Fibroblast of skin of left quadriceps (primary cell): ENCODE results near the gene DCHS2.

ENCODE experiments used
- DNase-seq, 2 experiments: peaks; one replicate each; pipeline ENCODE4 v3.0.0-alpha.2; 2013; ENCODE audit warnings: low read depth in 2 of 2

Gene DCHS2

GRCh38 chr4:154491341-154492271 lies at the start of gene DCHS2:
Gene DCHS2 (minus strand): TSS chr4:154491799. CDS start chr4:154491355, 444 bp downstream.
- DNase-seq, result no peak

- no peak for DNase-seq
These were observed 42.7 kb upstream of the DCHS2 start for GRCh38 chr4:154534296-154534695.

GRCh38 chr4:154529728-154530519 lies 38.3 kb upstream of the DCHS2 start:
- no peak for DNase-seq

DNA sequence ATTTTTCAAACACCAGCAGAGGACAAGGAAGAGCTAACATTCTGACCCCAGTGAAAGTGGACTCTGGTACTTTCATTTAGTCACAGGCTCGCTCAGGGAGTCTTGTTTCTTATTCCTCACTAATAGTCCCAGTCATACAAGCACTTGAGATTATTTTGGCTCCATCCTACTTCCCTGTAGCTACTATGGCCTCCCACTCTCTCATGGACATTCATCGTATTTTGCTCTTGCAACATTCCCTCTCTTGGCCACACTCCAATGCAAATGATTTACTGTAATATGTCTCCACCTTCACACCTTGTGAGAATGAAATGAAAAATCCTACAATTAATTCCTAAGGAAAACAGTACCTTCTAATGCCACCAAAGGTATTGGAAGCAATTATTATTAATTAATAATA lies 37.3 kb upstream of the DCHS2 start:
- DNase-seq, result no peak

DNA sequence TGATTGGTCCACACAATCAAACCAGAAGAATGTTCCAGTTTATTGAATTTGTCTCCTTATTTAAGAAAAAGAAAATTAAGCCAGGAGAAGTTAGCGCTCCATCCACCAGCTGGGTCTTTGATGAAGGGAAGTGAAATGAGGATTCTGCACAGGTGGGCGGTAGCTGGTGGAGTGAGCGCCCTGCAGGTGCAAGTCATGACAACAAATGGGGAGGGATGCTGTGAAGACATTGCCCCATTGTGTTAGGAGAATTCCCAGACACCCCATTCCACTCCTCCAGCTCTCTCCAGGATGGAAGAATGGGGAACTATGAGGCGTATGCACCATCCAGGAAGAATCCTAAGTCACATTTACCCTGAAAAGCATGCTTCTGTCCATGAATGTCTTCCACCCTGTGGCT lies 35.7 kb upstream of the DCHS2 start:
- no peak for DNase-seq

- DNase-seq, result no peak
These were observed 34.6 kb upstream of the DCHS2 start for GRCh38 chr4:154526151-154526550.

- DNase-seq, result no peak
These were observed 30.0 kb upstream of the DCHS2 start for GRCh38 chr4:154521607-154522006.

- DNase-seq, result no peak
These were observed 27.6 kb upstream of the DCHS2 start for GRCh38 chr4:154519214-154519613.

GRCh38 chr4:154517591-154517990 lies 26.0 kb upstream of the DCHS2 start:
- DNase-seq, result no peak

- no peak for DNase-seq
These were observed 24.9 kb upstream of the DCHS2 start for GRCh38 chr4:154516318-154517029.

DNA sequence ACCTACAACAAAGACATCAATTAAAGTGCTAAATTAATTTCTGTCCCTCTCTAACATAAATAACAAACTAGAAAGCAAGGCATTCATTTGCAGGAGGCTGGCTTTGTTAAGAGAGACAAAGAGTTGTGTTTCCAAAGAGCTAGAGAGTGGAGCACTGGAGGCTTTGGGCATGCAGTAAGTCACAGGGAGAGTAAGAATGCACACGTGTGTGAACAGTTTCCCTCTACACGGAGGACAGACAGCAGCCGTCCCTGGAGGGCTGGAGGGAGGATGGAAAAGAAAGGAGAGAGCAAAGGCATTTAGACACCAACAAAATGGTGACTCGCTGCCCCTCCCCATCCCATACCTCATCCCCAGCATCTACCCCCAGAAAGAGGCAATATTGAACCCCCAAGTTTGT lies 20.4 kb upstream of the DCHS2 start:
- no peak for DNase-seq

- DNase-seq, result no peak
These were observed 19.9 kb upstream of the DCHS2 start for GRCh38 chr4:154511548-154511947.

GRCh38 chr4:154507156-154507555 lies 15.6 kb upstream of the DCHS2 start:
- DNase-seq, result no peak

- peak in 1 of 2 experiments; percentile 15 for DNase-seq
These were observed 14.7 kb upstream of the DCHS2 start for GRCh38 chr4:154506253-154506652.

DNA sequence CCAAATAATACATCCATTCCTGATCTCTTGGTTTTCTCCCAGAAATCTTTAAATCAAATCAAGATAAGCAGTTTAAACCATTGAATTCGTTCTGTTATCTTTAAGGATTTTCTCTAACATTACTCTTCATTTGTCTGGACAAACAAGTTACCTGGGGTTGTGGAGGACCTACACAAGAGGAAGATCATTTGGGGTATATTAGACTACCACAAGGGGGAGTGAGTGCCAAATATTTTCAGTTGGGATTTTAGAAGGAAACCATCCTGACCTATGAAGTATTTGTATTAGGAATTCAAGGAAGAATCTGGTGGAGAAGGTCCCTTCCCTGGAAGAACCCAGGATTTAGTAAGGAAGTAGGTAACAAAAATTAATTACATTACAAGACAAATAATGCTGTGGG lies 12.0 kb upstream of the DCHS2 start:
- no peak for DNase-seq

DNA sequence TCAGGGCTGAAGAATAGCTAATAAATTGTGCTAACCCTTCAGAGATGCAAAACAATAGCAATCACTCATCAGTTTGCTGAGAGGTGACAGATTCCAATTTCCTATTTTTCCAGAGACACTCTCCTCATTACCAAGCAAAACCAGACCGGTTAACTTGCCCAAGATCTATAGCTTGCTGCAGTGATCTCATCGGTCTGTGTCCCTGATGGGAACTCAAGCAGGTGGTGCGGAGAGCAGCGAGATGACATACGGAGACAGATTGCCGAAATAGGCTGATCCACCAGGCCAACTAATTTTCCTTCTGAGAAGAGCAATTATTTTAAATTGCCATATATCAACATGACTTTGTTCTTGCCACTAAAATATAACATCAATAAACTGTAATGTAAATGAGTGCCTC lies 10.5 kb upstream of the DCHS2 start:
- no peak for DNase-seq

GRCh38 chr4:154497889-154498288 lies 6.3 kb upstream of the DCHS2 start:
- DNase-seq, result no peak

DNA sequence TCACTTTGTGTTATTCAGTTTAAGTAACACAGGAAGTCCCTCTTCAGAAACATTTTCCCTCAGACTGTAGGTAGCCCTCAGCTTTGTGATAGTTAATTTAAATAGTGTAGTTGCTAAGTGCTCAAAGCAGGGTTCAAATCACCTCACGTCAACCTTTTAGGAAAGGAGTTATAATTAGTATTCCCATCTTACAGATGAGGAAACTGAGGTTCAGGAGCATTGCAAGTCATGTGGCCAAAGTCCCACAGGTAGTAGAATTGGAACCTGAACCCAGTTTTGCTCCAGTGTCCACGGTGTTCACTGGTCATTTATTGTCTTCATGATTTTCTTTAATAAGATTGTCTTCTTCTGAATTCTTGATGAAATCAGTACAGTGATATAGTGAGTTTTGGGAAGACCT lies 4.3 kb upstream of the DCHS2 start:
- DNase-seq, result no peak

DNA sequence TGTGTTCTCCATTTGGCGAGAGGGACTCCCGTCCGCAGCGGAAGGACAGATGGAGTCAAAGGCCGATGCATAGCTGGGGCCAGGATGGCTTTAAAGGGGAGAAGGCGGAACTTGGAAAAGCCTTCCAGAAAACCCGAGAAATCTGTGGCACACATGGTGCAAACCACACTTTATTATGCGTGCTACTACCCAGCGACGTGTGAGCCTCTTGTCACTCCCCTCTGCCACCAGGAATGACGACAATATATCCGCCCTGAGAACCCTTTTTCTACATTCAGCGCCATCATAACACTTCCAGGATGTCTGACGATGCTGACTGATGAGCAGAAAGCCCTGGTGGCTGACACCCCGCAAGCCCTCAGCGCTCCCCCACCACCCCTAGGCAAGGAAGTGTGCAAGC lies 689 bp upstream of the DCHS2 start:
- no peak for DNase-seq

DNA sequence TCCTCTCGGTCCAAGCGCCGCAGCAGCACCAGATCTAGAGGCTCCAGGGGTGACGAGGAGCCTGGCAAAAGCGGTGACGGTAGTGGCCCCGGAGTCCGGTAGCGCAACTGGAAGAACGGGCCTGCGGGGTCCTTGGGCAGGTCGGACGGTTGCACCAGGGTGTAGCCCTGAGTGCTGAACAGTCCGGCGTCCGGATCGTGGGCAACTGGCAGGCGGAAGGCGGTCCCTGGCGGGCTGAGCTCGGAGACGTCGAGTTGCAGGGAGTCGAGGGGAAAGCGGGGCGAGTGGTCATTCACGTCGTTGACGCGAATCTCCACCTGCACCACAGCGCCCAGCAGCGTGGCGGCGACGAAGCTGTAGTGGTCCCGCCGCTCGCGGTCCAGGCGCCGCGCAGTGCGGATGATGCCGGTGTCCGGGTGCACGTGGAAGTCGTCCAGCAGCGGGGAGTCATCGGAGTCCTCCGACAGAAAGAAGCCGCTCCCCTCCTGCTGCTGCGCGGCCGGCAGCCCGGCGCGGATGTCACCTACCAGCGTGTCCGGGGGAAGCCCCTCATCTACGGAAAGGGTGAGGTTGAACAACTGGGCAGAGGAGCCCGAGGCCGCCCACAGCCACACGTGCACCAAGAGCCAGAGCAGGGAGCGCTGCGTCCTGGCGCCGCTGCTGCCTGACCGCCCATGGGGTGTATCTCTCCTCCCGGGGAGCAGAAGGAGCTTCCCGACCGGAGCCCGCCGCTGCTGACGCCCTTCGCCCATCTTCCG lies 837 bp downstream of the DCHS2 start:
- no peak for DNase-seq

DNA sequence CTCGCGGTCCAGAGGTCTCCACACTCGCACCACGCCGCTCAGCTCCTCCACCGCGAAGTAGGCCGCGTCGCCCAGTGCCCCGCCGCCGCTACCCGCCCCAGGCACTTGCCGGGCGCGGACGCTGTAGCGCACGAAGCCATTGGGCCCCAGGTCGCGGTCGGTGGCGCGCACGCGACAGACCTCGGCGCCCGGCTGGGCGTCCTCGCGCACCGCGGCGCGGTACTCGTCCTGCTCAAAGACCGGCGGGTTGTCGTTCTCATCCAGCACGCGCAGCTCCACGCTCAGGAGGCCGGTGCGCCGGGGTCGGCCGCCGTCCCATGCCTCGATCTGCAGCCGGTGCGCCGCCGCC lies 1.4 kb downstream of the DCHS2 start:
- no peak for DNase-seq
